HG02571 (cell line): Measurements from ENCODE around the gene MYO9B.

Source experiments
- ATAC-seq: cut with Tn5 transposase; IDR thresholded peaks from one replicate; pipeline ENCODE4 v1.9.1; 2021; ENCODE audit warnings: mild to moderate bottlenecking, moderate library complexity; ENCODE audit not compliant: unreplicated experiment

The MYO9B gene

DNA sequence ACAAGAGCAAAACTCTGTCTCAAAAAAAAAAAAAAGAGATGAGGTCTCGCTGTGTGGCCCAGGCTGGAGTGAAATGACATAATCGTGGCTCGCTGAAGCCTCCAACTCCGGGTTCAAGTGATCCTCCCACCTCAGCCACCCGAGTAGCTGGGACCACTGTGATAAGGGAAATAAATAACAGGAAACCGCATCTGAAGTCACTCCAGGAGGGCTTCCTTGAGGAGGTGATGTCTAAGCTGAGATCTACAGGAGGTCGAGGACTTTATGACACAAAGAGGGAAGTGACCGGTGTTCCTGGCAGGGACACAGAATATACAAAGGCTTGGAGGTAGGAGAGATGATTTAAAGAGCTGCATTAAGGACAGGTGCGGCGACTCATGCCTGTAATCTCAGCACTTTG lies 179.1 kb downstream of the MYO9B start:
- no peak for ATAC-seq

DNA sequence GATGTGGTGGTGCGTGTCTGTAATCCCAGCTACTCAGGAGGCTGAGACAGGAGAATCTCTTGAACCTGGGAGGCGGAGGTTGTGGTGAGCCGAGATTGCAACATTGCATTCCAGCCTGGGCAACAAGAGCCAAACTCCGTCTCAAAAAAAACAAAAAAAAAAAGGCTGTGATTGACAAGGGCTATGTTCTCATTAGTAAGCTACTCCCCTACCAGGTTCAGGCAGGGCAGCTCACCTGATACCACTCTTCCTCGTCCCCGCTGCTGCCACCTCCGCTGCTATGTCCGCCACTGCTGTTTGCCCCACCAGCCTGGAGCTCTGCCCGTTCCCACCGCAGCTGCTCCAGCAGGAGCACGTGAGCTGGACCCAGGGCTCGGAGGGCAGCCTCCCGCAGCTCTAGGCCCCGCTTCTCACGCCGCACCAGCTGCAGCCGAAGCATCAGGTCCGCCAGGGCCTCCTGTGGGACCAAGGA lies 179.6 kb downstream of the MYO9B start:
- ATAC-seq: no peak

DNA sequence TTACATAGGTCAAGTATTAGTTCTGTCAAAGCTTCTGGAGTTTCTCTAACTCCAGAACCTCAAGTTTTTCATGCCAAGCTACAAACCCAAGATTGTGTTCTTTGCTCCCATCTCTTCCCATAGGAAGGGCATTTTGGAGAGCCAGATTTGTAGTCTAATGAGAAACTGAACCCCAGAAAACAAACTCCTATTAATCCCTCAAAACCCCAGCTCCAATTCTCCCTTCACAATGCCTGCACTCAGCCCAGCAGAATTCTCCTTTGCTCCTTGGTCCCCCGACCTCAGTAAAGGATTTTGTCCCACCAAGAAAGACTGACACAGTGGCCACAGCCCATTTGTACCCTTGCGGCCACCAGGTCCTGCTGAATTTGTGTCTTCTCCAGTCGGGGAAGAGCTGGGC lies 180.6 kb downstream of the MYO9B start:
- no peak for ATAC-seq

DNA sequence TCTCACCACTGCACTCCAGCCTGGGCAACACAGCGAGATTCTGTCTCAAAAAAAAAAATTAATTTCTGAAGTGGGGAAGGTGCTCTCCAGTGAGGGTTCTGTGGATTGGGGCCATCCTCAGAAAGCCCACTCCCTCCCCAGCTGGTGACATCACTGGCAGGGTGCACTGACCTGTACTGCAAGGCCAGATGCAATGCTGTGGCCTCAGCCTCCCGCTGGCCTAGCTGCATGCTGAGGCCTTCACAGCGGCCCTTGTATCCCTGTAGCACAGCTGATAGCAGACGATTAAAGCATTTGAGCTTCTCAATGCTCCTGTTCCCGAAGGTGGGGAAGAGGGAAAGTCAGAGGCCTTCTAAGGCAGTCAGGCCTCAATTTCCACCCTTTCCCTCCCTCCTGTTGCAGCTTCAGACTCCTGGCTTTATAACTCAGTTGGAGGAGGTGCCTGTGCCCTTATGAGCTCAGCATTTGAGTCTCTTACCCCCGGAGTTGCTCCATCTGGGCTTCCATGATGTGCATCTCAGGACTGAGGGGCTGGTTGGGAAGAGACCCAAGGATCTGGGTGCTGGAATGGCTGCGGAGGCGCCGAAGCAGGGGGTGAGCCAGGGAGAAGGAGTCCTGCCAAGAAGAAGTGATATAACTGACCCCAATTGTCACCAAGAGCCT lies 183.7 kb downstream of the MYO9B start:
- no peak for ATAC-seq

DNA sequence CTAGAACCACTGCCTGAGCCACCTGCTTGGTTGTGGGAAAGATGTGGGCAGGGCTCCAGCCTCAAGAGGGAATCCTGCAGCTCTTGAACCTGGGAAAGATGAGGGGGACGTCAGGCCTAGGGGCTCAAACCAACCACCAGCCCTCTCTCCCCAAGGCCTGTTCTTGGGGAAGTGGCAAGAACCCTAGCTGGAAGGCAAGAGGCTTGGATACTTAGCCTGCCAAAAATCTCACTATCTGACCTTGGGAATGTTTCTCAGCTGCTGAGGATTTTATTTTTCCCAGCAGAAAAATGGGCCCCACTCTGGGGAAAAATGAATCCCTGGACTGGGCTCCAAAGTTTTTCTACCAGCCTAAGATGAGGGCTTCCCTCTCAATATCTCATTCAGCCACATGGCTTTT lies 184.4 kb downstream of the MYO9B start:
- ATAC-seq: no peak

DNA sequence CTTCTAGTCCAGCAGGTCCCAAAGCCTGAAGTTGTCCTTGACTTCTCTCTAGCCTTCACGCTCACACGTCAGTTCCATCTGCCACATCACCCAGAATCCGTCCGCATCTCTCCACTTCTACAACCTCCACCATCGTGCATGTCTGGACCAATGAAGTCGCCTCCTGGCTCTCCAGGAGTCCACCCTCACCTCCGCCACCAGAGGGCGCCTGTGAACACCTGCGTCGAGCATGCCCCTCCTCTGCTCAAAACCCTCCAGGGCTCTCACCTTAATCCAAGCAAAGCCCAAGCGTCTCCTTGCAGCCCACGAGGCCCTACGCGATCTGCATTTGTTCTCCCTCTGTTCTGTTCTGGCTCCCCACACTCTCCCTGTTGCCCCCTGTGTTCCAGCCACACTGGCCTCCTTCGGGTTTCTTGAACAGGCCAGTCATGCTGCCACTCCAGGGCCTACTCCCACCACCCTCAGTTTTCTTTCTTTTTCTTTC lies 185.3 kb downstream of the MYO9B start:
- ATAC-seq: peak; percentile 67

DNA sequence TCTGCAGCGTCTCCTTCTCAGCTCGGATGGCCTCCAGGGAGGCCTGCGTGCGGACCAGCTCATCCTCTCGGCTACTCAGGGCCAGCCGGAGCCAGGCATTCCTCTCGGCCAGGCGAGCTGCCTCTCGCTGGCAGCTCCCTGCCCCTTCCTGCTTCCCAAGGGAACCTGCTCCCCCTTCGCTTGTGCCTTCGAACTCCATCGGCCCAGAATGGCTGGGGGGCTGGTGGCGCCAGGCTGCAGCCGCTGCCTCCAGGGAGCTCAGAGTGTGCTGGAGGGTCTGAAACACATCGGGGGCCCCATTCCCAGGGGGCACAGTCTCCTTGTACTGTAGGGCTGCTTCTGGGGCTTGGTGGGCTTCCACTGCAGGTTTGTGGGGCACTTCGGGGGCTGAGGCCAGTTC lies 187.0 kb downstream of the MYO9B start:
- ATAC-seq: no peak
